ENCODE results near the gene ROM1. TPM values are rescaled to one million over a fixed set of nuclear protein-coding genes. Genes with fewer than 3 reads are reported as not detected.
A peak's percentile ranks its signal among the peaks of the same experiment; 100 is the strongest.
"Not testable (repeated sequence)": the region's sequence is repeated elsewhere in the genome, so short reads cannot be mapped to it uniquely, and the experiment has no call there.

Gene ROM1
- total and polyA plus RNA-seq, 9 donors: 1.5 to 4.0 (median 2.7) TPM

- Histone ChIP-seq H3K27ac (ENCODE audit: low read length) (no peak overlapping the region), H3K9me3 (replicated peaks; ENCODE audit: control insufficient read depth, low read depth, low read length) (no peaks in the 10 kb centered on the region), H3K4me3 (ENCODE audit: low read length) (no peak overlapping the region), H3K4me1 (ENCODE audit: control insufficient read depth, insufficient read depth, low read length) (peaks cover 28% of the 10 kb centered on the region), H3K27me3 (ENCODE audit: control insufficient read depth, insufficient read depth, low read length) (no peaks in the 10 kb centered on the region), H3K36me3 (ENCODE audit: control insufficient read depth, insufficient read depth, low read length) (peaks cover 48% of the 10 kb centered on the region)
- DNase-seq: no peak
- WGBS (ENCODE audit: insufficient coverage): 86% methylated on average over 5 of the region's 6 CpGs
Measured at GRCh38 chr11:62647609-62648005, 34.5 kb downstream of the ROM1 start.

- Histone ChIP-seq H3K4me3 (ENCODE audit: low read length) (no peak overlapping the region), H3K4me1 (ENCODE audit: control insufficient read depth, insufficient read depth, low read length) (peaks cover 30% of the 10 kb centered on the region), H3K27me3 (ENCODE audit: control insufficient read depth, insufficient read depth, low read length) (no peaks in the 10 kb centered on the region), H3K9me3 (replicated peaks; ENCODE audit: control insufficient read depth, low read depth, low read length) (no peaks in the 10 kb centered on the region), H3K27ac (ENCODE audit: low read length) (no peak overlapping the region), H3K36me3 (ENCODE audit: control insufficient read depth, insufficient read depth, low read length) (peaks cover 42% of the 10 kb centered on the region)
- WGBS (ENCODE audit: insufficient coverage): 85% methylated on average over 24 of the region's 24 CpGs
- DNase-seq: no peak
Measured at GRCh38 chr11:62648185-62648966, 35.3 kb downstream of the ROM1 start.

GRCh38 chr11:62648967-62649364, 35.9 kb downstream of the ROM1 start:
- no peak overlapping the region for H3K27ac ChIP-seq (ENCODE audit: low read length)
- no peaks in the 10 kb centered on the region for H3K27me3 ChIP-seq (ENCODE audit: control insufficient read depth, insufficient read depth, low read length)
- 93% methylated on average over 6 of the region's 11 CpGs for WGBS (ENCODE audit: insufficient coverage)
- H3K36me3 ChIP-seq (ENCODE audit: control insufficient read depth, insufficient read depth, low read length): peaks cover 36% of the 10 kb centered on the region
- H3K4me3 ChIP-seq (ENCODE audit: low read length): no peak overlapping the region
- H3K4me1 ChIP-seq (ENCODE audit: control insufficient read depth, insufficient read depth, low read length): peaks cover 30% of the 10 kb centered on the region
- H3K9me3 ChIP-seq (replicated peaks; ENCODE audit: control insufficient read depth, low read depth, low read length): no peaks in the 10 kb centered on the region
- no peak for DNase-seq

- Histone ChIP-seq H3K4me1 (ENCODE audit: control insufficient read depth, insufficient read depth, low read length) (peaks cover 30% of the 10 kb centered on the region), H3K27me3 (ENCODE audit: control insufficient read depth, insufficient read depth, low read length) (no peaks in the 10 kb centered on the region), H3K36me3 (ENCODE audit: control insufficient read depth, insufficient read depth, low read length) (peaks cover 31% of the 10 kb centered on the region), H3K27ac (ENCODE audit: low read length) (no peak overlapping the region), H3K9me3 (replicated peaks; ENCODE audit: control insufficient read depth, low read depth, low read length) (no peaks in the 10 kb centered on the region), H3K4me3 (ENCODE audit: low read length) (no peak overlapping the region)
- 93% methylated on average over 9 of the region's 11 CpGs for WGBS (ENCODE audit: insufficient coverage)
- DNase-seq: no peak
Measured at GRCh38 chr11:62649486-62649885, 36.4 kb downstream of the ROM1 start.

- 99% methylated on average over 9 of the region's 12 CpGs for WGBS (ENCODE audit: insufficient coverage)
Measured at GRCh38 chr11:62650283-62650682, 37.2 kb downstream of the ROM1 start.

GRCh38 chr11:62652161-62653006, 39.3 kb downstream of the ROM1 start:
- 2% methylated on average over 7 of the region's 16 CpGs for WGBS (ENCODE audit: insufficient coverage)
- Histone ChIP-seq H3K9me3 (replicated peaks; ENCODE audit: control insufficient read depth, low read depth, low read length) (no peaks in the 10 kb centered on the region), H3K4me1 (ENCODE audit: control insufficient read depth, insufficient read depth, low read length) (peaks cover 15% of the 10 kb centered on the region)

More at GRCh38 chr11:62650283-62650682, 37.2 kb downstream of the ROM1 start:
- not testable (repeated sequence) for H3K27me3 ChIP-seq (ENCODE audit: control insufficient read depth, insufficient read depth, low read length); H3K4me3 ChIP-seq (ENCODE audit: low read length); H3K27ac ChIP-seq (ENCODE audit: low read length); H3K9me3 ChIP-seq (replicated peaks; ENCODE audit: control insufficient read depth, low read depth, low read length); DNase-seq
- H3K36me3 ChIP-seq (ENCODE audit: control insufficient read depth, insufficient read depth, low read length): peaks cover 30% of the 10 kb centered on the region
- H3K4me1 ChIP-seq (ENCODE audit: control insufficient read depth, insufficient read depth, low read length): peaks cover 26% of the 10 kb centered on the region

GRCh38 chr11:62654297-62654696, 41.2 kb downstream of the ROM1 start:
- WGBS (ENCODE audit: insufficient coverage): no CpG with 5 or more reads among the region's 11 CpGs

More at GRCh38 chr11:62652161-62653006, 39.3 kb downstream of the ROM1 start:
- Histone ChIP-seq H3K27ac (ENCODE audit: low read length) (peak overlapping the region; percentile 91), H3K4me3 (ENCODE audit: low read length) (peak overlapping the region; percentile 95), H3K36me3 (ENCODE audit: control insufficient read depth, insufficient read depth, low read length) (peaks cover 25% of the 10 kb centered on the region), H3K27me3 (ENCODE audit: control insufficient read depth, insufficient read depth, low read length) (no peaks in the 10 kb centered on the region)
- no peak for DNase-seq

GRCh38 chr11:62656796-62657429, 43.9 kb downstream of the ROM1 start:
- Histone ChIP-seq H3K4me1 (ENCODE audit: control insufficient read depth, insufficient read depth, low read length) (peaks cover 8% of the 10 kb centered on the region), H3K27me3 (ENCODE audit: control insufficient read depth, insufficient read depth, low read length) (no peaks in the 10 kb centered on the region), H3K4me3 (ENCODE audit: low read length) (no peak overlapping the region), H3K27ac (ENCODE audit: low read length) (no peak overlapping the region), H3K36me3 (ENCODE audit: control insufficient read depth, insufficient read depth, low read length) (no peaks in the 10 kb centered on the region), H3K9me3 (replicated peaks; ENCODE audit: control insufficient read depth, low read depth, low read length) (no peaks in the 10 kb centered on the region)
- no CpG with 5 or more reads among the region's 5 CpGs for WGBS (ENCODE audit: insufficient coverage)
- no peak for DNase-seq

More at GRCh38 chr11:62654297-62654696, 41.2 kb downstream of the ROM1 start:
- Histone ChIP-seq H3K36me3 (ENCODE audit: control insufficient read depth, insufficient read depth, low read length) (peaks cover 6% of the 10 kb centered on the region), H3K4me1 (ENCODE audit: control insufficient read depth, insufficient read depth, low read length) (peaks cover 14% of the 10 kb centered on the region), H3K4me3 (ENCODE audit: low read length) (no peak overlapping the region), H3K27ac (ENCODE audit: low read length) (no peak overlapping the region), H3K27me3 (ENCODE audit: control insufficient read depth, insufficient read depth, low read length) (no peaks in the 10 kb centered on the region), H3K9me3 (replicated peaks; ENCODE audit: control insufficient read depth, low read depth, low read length) (no peaks in the 10 kb centered on the region)
- DNase-seq: no peak

- WGBS (ENCODE audit: insufficient coverage): 2% methylated on average over 34 of the region's 36 CpGs
Measured at GRCh38 chr11:62664405-62665074, 51.5 kb downstream of the ROM1 start.

More at GRCh38 chr11:62664405-62665074, 51.5 kb downstream of the ROM1 start:
- Histone ChIP-seq H3K4me3 (ENCODE audit: low read length) (peak overlapping the region; percentile 95), H3K27ac (ENCODE audit: low read length) (peak overlapping the region; percentile 97), H3K27me3 (ENCODE audit: control insufficient read depth, insufficient read depth, low read length) (no peaks in the 10 kb centered on the region), H3K4me1 (ENCODE audit: control insufficient read depth, insufficient read depth, low read length) (peaks cover 18% of the 10 kb centered on the region), H3K9me3 (replicated peaks; ENCODE audit: control insufficient read depth, low read depth, low read length) (no peaks in the 10 kb centered on the region), H3K36me3 (ENCODE audit: control insufficient read depth, insufficient read depth, low read length) (peaks cover 28% of the 10 kb centered on the region)
- no peak for DNase-seq
